Activated CD4-positive, alpha-beta T cell treated with anti-CD3 and anti-CD28 coated beads, Interleukin-2, amount 50 U/mL, for 48 hours (primary cell): Measurements from ENCODE around the gene APOH.

Experiments used
- DNase-seq, 2 experiments: peaks; one replicate each; pipeline ENCODE4 v3.0.0-alpha.2; 2020

APOH gene

DNA sequence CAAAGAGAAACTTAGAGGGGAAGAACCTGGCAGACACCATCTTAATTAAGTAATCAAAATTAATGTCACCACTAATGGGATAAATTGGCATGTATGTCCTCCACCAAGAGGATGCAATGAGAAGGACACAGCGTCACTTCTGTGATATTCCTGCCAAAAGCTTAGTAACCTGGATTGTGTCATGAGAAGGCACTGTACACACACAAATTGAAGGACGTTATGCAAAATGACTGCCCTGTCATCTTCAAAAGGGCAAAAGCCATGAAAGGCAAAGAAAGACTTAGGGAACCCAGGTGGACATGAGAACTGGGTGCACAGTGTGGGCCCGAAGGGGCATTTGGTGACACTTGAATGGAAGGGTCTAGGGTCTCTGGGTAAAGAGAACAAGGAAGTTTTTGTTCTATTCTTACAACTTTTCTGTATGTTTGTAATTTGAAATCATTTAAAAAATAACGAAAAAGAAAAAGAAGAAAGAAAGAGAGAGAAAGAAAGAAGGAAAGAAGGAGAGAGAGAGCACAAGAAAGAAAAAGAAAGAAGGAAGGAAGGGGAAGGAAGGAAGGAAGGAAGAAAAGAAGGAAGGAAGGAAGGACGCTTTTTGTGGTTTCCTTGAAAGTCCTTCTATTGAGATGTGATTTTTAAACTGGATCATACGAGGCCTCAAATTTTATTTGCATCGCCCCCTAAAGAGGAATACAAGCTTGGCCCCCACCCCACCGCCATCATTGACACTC, 4.0 kb upstream of the APOH start:
- no peak for DNase-seq

DNA sequence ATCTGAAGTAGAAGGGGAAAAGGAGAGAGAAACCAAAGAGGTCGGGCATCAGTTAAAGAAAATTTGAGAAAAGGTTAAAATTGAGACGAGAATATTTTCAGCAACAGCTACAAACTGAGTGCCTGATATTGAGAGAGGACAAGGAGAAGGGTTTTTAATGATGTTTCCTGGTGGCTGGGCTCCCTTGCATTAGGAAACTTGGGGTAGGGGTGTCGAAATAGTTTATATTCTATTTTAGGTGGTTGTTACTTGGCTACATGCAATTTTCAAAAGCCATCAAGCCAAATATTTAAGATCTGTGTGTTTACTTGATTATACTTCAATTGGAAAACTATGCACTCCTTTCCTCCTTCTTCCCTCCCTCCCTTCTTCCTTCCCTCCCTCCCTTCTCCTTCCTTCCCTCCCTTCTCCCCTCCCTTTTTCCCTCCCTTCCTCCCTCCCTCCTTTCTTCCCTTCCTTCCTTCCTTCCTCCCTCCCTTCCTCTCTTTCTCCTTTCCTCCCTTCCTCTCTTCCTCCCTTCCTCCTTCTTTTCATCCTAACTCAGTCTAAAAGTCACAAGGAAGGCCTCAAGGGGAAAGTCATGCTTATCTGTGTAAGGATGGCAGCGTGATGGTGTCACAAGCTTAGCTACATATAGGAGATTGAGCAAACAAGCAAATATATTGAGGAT, 1.8 kb upstream of the APOH start:
- no peak for DNase-seq

DNA sequence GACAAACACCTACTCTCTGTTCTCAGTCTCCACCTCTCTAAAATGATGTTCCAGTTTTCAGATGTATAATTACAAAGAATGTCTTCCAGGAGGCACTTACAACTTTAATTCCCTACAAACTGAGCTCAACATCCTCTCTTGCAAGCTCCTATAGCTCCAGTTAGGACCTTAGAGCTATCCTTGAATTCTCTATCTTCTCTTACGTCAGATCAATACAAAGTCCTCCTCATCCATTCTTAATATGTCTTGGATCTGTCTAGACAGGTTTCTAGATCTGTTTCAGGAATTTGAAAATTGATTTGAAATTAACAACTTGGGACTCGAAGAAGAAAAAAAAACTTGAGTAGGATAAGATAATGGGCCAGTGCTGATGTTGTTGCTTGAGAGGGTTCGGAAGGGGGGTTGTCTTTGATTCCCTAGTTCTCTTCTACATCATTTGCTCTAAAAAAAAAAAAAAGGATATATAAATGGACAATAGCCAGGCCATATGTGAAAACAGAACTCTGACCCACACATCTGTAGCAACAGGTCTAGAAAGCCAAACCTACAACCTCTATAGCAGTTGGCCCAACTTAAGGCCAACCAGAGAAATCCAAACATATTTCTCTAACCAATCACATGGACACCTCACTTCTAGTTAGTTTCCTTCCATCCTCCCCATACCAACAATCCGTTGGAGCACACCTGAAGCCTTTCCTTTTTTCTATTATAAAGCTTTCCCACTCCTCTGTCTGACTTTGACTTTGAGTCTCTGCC, 746 bp upstream of the APOH start:
- no peak for DNase-seq

DNA sequence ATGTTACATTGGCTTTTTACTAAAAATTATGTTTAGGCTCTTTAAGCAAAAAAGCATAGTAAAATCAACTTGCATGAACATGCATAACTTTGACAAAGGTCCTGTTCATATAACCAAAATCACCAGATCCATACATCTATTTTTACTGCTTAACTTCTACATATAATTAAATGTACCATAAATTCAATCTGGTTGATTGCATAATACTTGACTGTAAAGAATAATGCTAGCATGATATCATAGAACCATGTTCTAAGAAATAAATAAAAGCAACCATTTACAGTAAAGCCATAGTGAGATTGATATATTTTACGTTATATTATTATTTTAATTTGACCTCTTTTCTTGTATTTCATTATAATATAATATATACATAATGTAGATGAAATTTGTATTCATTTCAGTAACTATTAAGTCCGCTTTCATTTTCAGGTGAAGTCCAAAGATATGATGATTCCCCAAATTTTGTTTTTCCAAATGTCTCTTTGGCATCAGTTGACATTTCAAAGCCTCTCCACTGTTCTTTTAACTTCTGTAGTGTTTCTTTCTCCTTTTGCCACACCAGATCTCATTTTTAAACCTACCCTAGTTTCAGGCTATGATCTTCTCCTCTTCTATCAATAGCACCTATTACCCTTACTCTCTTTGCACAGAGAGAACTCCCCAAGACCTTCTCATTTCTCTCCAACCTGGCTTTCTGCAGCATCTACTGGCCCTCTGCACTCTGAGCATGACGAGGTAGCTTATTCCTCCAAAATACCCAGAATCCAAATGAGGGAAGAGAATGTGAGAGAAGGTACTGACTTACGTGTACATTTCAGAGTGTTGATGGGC, 1.8 kb downstream of the APOH start:
- no peak for DNase-seq

DNA sequence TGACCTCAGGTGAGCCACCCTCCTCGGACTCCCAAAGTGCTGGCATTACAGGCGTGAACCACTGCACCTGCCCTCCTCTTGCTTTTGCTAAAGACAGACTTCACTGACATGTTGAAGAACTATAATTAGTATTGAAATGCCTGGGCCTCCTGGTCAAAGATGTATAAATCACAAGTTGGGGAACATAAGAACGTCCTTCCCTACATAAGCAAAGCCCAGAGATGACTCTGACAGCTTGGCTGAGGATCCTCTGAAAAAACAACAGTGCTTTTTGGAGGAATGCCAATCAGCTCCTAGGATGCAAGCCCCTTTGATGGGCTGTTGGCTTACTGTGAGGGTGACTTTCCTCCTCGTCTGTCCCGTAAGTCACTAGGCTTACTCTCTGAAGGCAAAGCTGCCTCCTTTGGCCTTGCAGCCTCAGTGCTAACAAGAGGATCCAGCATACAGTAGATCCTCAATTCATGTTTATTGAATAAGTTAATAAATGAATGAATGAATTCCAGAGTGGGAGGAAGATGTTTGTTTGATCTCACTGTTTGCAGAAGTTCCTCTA, 6.3 kb downstream of the APOH start:
- DNase-seq: no peak

DNA sequence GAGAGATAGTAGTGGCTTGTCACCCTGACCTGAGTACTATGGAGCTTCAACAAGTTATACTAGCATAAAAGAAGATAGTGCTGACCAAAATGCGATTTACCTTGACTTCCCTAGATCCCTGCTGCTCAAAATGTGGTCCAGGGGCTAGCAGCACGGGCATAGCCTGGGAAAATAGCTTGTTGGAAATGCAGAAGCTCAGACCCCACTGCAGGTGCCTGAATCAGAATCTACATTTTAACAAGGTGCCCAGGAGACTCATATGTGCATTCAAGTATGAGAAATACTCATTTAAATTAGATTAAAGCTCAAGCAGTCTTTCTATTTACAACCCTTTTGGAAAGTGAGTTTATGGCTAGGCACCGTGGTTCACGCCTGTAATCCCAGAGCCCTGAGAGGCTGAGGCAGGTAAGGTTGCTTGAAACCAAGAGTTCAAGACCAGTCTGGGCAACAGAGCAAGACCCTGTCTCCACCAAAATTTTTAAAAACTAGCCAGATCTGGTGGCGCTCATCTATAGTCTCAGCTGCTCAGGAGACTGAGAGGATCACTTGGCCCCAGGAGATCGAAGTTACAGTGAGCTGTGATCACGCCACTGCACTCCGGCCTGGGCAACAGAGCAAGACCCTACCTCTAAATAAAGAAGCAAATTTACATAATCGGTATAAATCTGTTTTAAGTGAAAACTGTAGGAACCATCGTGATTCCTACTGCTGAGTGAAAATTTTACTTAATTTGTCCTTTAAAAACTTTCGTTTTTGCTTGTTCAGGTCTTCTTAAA, 7.3 kb downstream of the APOH start:
- DNase-seq: no peak

DNA sequence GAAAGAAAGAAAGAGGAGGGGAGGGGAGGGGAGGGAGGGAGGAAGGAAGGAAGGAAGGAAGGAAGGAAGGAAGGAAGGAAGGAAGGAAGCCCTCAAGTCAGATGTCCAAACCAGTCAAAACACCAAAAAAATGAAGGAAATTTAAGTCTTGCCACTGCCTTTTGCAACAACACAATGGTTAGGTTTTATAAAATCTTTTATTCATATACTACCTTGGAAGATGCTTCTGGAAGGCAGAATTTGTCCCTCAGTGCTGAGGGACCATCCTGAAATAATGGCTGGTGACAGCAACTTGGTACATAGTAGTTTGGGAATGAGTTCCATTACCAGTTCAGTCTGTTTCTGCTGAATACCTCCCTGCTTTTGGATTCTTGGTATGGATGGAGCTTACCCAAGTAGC, 7.9 kb downstream of the APOH start:
- DNase-seq: no peak

DNA sequence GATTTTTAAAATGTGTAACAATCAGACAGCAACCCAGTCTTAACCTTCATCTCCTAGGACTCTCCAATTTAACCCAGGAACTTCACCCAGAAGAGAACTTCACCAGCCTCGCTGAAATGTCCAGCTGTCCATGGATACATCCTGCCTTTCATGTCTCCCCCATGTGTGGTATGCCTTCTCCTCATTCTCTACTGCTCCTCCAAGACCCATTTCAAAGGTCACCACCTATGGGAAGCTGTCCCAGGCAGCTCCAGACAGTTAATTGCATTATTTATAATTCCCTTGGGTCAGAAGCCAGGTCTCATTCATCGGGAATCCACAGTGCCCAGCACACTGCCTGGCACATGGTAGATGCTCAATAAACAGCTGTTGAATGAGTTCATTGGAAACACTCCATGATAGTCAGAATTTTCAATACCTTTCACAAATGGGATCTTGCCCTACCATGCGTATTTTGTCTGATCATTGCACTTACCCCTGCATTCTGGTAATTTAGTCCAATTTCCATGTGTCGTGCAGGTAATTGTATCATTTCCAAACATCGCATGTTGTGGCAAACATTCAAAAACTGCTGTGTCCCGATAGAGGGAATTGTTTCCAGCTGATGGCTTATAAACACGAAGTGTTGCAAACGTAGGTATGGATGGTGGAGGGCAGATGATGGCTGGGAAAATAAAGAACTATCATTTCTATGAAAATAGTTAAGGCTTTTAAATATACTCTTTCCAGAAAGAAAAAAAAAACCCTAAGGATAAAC, 9.0 kb downstream of the APOH start:
- no peak for DNase-seq

DNA sequence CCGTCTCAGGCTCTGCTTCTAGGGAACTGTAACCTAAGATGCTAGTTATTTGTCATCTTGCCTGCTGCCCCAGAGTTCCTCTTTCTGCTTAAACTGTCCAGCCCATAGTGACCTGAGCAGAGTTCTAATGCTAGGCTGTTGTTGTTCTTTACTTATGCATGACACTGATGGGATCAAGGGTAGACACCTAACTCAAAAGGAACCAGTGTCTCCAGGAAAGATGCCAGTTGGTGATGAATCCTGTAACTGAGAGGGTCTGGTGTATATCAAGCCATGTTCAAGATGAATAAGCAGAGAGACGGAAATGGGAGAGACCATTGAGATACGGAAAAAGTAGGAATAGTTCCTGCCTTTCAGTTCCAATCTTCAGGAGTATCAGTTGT, 13.7 kb downstream of the APOH start:
- DNase-seq: no peak

DNA sequence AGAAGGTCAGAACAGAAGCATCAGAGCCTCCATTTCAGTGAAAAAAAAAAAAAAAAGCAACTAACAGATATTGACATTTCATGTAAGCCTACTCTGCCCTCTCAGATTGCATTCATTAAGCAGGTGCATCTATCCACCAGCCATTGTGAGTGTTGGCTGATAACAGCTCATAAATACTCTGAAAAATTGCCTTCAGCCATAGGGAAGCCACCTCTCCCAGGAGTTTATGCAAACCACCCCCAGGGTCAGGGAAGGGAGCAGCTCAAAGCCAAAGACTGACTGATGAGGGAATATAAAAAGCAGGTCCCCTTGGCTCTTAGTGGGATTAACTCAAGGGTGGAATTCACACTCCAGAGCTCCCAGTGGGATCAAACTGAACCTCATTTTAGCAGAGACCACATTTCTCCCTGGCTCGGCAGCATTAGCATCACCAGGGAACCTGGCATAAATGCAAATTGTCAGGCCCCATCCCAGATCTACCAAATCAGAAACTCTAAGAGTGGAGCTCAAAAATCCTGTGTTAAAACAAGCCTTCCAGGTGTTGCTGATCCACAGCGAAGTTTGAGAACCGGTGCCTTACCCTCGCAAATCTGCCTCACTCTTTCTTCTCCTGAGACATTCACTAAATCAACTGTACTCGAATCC, 14.2 kb downstream of the APOH start:
- DNase-seq: no peak

DNA sequence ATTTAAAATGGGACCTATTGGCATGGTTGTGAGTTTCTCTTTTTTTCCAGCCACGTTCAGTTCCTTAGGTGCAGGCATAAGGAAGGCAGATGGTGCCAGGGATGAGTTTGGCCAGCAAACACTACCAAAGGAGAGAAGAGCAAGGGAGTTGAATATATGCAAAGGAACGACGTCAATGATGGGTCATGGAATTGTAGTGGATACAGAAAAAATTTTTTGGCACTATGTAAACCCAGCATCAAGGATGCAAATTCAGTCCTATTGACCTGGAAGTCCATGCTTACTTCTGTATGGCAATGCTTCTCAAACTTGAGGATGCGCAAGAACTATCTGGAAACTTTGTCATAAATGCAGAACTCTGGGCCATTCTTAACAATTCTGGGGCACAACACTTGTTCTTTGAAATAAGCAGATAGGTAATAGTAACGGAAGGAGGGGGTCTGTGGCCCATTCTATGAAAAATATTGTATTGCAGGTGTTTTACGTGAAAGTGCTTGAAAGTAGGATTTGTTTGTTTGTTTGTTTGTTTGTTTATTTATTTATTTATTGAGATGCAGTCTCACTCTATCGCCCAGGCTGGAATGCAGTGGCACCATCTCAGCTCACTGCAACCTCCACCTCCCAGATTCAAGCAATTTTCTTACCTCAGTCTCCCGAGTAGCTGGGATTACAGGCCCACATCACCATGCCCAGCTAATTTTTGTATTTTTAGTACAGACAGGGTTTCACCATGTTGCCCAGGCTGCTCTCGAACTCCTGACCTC, 18.0 kb downstream of the APOH start:
- no peak for DNase-seq

DNA sequence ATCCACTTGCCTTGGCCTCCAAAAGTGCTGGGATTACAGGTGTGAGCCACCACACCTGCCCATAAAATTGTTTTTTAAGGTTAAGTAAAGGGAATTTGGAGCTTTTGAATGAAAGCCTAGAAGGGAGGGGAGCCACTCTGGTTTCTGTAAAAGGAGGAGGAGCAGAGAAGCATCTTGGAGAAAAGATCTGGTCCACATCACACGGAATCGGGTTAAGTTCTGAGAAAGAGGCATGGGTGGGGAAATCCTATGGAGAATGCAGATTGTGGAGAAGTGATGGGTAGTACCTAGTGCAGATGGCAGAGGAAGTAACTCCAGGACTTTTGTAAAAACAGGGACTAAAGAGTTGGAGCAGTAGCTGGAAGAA, 19.0 kb downstream of the APOH start:
- DNase-seq: no peak

DNA sequence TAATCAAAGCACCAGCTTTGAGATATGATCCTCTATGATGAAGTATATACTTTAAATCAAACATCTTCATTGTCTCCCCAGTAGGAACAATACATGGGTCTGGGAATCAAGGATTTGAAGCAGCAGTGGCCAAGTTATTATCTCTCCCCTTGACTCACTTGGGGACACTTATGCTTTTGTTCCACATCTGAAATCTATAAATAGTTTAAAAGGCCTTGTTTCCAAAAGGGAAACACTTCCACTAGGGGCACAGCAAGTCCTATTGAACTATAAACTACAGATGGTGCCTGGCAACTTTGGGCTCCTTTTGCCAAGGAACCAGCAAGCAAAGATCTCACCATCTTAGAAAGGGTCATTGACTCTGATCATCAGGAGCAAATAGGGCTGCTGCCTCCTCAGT, 21.3 kb downstream of the APOH start:
- DNase-seq: no peak

DNA sequence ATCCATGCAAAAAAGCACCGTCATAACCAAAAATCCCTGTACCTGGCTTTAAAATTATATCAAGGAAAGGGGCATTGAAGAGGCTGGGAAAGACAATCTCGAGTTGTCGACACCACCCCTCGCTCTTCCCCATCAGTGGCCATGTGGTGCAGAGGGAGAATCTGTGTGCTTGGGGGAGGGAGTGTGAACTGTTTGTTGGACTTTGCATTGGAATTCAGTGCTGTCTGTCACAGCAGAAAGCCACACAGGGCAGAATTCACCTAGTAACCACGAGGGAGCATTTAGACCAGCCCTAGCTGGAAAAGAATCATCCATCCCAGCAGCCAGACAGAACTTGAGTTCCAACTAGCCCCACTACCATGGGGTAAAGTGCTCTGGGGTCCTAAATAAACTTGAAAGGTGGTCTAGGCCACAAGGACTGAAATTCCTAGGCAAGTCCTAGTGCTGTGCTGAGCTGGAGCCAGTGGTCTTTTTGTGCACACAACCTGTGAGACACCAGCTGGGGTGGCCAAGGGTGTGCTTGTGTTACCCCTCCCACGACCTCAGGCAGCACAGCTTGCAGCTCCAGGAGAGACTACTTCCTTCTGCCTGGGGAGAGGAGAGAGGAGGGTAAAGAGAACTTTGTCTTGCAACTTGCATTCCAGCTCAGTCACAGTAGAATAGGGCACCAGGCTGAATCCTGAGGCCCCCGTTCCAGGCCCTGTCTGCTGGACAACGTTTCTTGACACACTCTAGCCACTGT, 25.8 kb downstream of the APOH start:
- no peak for DNase-seq

DNA sequence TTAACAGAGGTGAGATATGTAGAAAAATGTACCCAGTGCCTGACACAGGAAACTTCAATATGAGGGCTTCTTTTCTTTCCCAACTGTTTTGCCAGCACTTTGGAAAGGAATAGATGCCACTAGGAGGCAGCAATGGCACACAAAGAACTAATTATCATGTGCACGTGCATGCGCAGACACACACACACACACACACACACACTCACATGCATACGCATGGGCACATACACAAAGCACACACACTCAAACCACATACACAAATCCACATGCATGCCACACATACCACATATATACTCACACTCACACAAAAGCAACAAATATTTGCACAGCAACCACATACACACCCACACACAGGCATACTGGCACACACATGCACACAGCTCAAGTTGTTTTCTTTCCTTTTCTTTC, 28.5 kb downstream of the APOH start:
- DNase-seq: peak; percentile 46 to 60

DNA sequence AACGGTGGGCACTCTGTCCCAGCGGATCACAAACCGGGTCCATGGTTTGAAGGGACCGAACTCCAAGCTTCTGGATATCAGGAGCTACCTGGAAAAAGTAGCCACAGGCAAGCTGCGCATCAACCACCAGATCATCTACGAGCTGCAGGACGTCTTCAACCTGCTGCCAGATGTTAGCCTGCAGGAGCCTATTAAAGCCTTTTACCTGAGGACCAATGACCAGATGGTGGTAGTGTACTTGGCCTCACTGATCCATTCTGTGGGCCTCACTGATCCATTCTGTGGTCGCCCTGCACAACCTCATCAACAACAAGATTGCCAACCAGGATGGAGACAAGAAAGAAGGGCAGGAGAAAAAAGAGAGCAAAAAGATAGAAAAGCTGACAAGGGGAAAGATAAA, 31.0 kb downstream of the APOH start:
- no peak for DNase-seq

DNA sequence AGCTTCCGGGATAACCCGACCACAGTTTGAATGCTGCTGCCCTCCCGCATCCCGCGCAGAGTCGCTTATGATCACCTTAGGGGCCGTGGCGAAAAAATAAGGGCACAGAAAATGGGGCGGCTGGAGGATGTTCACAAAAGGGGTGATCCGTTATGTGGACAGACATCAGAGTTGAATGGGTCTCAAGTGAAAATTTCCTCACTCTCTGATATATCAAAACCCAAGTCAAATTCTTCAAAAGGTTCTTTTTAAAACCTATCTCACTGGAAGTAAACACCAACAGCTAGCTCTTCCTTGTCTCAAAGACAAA, 36.9 kb downstream of the APOH start:
- DNase-seq: no peak

DNA sequence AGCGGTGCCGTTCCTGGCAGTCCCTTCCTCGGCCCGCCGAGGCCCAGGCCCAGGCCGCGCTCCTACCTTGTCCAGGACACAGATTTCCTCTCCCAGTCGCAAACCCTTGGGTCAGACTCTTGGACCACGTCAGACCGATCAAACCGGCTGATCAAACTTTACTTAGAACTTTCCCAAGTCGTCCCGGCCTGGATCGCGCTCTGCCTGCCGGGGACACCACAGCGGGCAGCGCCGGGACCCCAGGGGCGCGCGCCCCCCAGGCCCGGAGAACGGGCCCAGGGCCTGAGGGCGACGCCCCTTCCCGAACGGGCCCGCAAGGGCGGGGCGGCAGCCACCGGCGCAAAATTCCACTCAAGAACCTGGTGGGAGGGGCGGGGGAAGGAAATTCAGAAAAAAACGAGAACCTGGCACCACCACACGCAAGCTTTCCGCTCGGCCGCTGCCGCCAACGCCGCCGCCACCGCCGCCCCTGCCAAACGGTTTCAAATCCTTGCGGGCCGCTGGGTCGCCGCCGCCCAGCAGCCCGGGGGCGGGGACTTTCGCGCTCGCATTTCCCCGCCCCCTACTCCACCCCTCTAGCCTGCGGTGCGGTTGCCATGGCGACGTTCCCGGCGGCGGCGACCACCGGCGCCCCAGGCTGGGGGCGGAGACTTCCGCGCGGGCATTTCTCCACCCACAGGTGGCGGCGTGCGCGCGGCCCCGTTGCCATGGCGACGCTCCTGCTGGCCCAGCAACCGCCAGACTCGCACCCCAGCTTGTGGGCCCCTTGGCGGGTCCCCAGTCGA, 37.4 kb downstream of the APOH start, which contains the start of gene CEP112:
TSS of gene CEP112 (minus strand) at position 541 of the 785 bp plus-strand sequence.
- DNase-seq: peak; percentile 83 to 84
